MCF 10A (cell line): ENCODE measurements around the gene PRCD. TPM values are rescaled to one million over a fixed set of nuclear protein-coding genes. Genes with fewer than 3 reads are reported as not detected.

Source experiments
- BruUV-seq: library from RNA; stranded (reverse); fragments of 400-500 nt; replicated peaks from 2 replicates; lab custom pipeline; 2021; lab: Mats Ljungman, UMichigan
- CTCF ChIA-PET: fragments of 300-600 bp; sonication (Branson Sonifier 250); formaldehyde crosslinking; extraction: SDS; loops from one replicate; lab custom pipeline; 2021; ENCODE audit warnings: antibody characterized with exemption, inconsistent platforms; lab: Yijun Ruan, JAX
- POLR2A ChIA-PET: fragments of 300-600, 350-650 bp; sonication (Branson Sonifier 250); formaldehyde crosslinking; extraction: SDS; loops from one replicate; lab custom pipeline; 2020; ENCODE audit warnings: antibody characterized with exemption, inconsistent platforms; lab: Yijun Ruan, JAX
- DNase-seq: peaks from one replicate; pipeline ENCODE4 v3.0.0-alpha.2; 2018; ENCODE audit not compliant: unreplicated experiment
- H3K27ac Mint-ChIP-seq: one replicate; pipeline ENCODE4 v1.8.0; 2022; ENCODE audit warnings: mild to moderate bottlenecking, low read depth, mixed read lengths; ENCODE audit not compliant: unreplicated experiment
- H3K27me3 Mint-ChIP-seq: one replicate; pipeline ENCODE4 v1.8.0; 2022; ENCODE audit warnings: mixed read lengths; ENCODE audit not compliant: insufficient read depth, unreplicated experiment
- H3K36me3 Mint-ChIP-seq: one replicate; pipeline ENCODE4 v1.8.0; 2022; ENCODE audit warnings: mild to moderate bottlenecking, moderate library complexity, mixed read lengths; ENCODE audit not compliant: insufficient read depth, unreplicated experiment
- H3K4me1 Mint-ChIP-seq: one replicate; pipeline ENCODE4 v1.8.0; 2022; ENCODE audit warnings: mixed read lengths; ENCODE audit not compliant: insufficient read depth, unreplicated experiment
- H3K4me3 Mint-ChIP-seq: one replicate; pipeline ENCODE4 v1.8.0; 2022; ENCODE audit warnings: mild to moderate bottlenecking, moderate library complexity, mixed read lengths; ENCODE audit not compliant: unreplicated experiment
- H3K9me3 Mint-ChIP-seq: one replicate; pipeline ENCODE4 v1.8.0; 2022; ENCODE audit warnings: mixed read lengths; ENCODE audit not compliant: unreplicated experiment
- CTCF ChIP-seq: fragments of 200-600 bp; IDR thresholded peaks from one replicate; pipeline ENCODE4 v1.8.0; 2022; ENCODE audit warnings: antibody characterized with exemption, mild to moderate bottlenecking; ENCODE audit not compliant: unreplicated experiment
- intact Hi-C: fragments of 100-400 bp; cut with micrococcal nuclease; formaldehyde crosslinking; loops from 2 replicates; pipeline ENCODE4 v1.14.1; 2022
- total RNA-seq: library from RNA; stranded (reverse); gene quantifications from 2 replicates; pipeline ENCODE4 v1.2.3, GENCODE V29; 2022

PRCD gene
- total RNA-seq, 1 experiment from 2014 or later, result not detected

- intact Hi-C loops, result loop anchor here (1.0 kb wide), 1 partner anchor 24 kb away; no protein-coding TSS in a partner anchor
- peaks cover 12% of the 10 kb centered on the region for H3K27me3 Mint-ChIP-seq
- H3K27ac Mint-ChIP-seq, result no peak overlapping the region
- DNase-seq, result no peak
- POLR2A ChIA-PET, result interaction anchor here (0.7 to 5.0 kb wide), 7 partner anchors 10 to 37 kb away, joined by 3 to 68 read pairs (median 14); no protein-coding TSS in a partner anchor
- no peak for TF ChIP-seq CTCF
- BruUV-seq, result no TSS peak
- CTCF ChIA-PET, result interaction anchor here (1.1 to 3.1 kb wide), 5 partner anchors 15 to 45 kb away, joined by 3 to 41 read pairs (median 6); no protein-coding TSS in a partner anchor
- H3K4me3 Mint-ChIP-seq, result no peak overlapping the region
- H3K9me3 Mint-ChIP-seq, result no peaks in the 10 kb centered on the region
- peaks cover 10% of the 10 kb centered on the region for H3K4me1 Mint-ChIP-seq
- no peaks in the 10 kb centered on the region for H3K36me3 Mint-ChIP-seq
Observed at GRCh38 chr17:76547642-76548202, 7.9 kb downstream of the PRCD start.

- intact Hi-C loops, result no loop called here
- DNase-seq, result no peak
- Mint-ChIP-seq H3K27ac (no peak overlapping the region), H3K4me1 (peaks cover 10% of the 10 kb centered on the region), H3K4me3 (no peak overlapping the region), H3K27me3 (peaks cover 12% of the 10 kb centered on the region), H3K36me3 (no peaks in the 10 kb centered on the region), H3K9me3 (no peaks in the 10 kb centered on the region)
- ChIA-PET CTCF (interaction anchor here (0.6 to 2.1 kb wide), 4 partner anchors 11 to 76 kb away, joined by 4 to 14 read pairs (median 4); no protein-coding TSS in a partner anchor), POLR2A (interaction anchor here (0.8 to 4.5 kb wide), 11 partner anchors 9 to 177 kb away, joined by 3 to 30 read pairs (median 4); partner anchors contain the start of gene ST6GALNAC2)
- TF ChIP-seq CTCF, result no peak
- no TSS peak for BruUV-seq
Observed at GRCh38 chr17:76548378-76549214, 8.8 kb downstream of the PRCD start.

GRCh38 chr17:76549215-76549518 lies 9.3 kb downstream of the PRCD start:
- no peak for DNase-seq
- POLR2A ChIA-PET, result interaction anchor here (0.8 to 4.5 kb wide), 11 partner anchors 9 to 177 kb away, joined by 3 to 30 read pairs (median 4); partner anchors contain the start of gene ST6GALNAC2
- no peak overlapping the region for H3K4me3 Mint-ChIP-seq
- BruUV-seq, result no TSS peak
- intact Hi-C loops, result no loop called here
- no peaks in the 10 kb centered on the region for H3K9me3 Mint-ChIP-seq
- CTCF ChIA-PET, result interaction anchor here (0.6 to 2.1 kb wide), 5 partner anchors 11 to 75 kb away, joined by 3 to 14 read pairs (median 4); no protein-coding TSS in a partner anchor
- peaks cover 10% of the 10 kb centered on the region for H3K4me1 Mint-ChIP-seq
- no peaks in the 10 kb centered on the region for H3K36me3 Mint-ChIP-seq
- H3K27me3 Mint-ChIP-seq, result peaks cover 7% of the 10 kb centered on the region
- H3K27ac Mint-ChIP-seq, result no peak overlapping the region
- no peak for TF ChIP-seq CTCF

- CTCF ChIA-PET, result interaction anchor here (0.7 to 2.9 kb wide), 6 partner anchors 10 to 75 kb away, joined by 3 to 14 read pairs (median 5); no protein-coding TSS in a partner anchor
- intact Hi-C loops, result no loop called here
- Mint-ChIP-seq H3K4me3 (peak overlapping the region; percentile 30), H3K27ac (peak overlapping the region; percentile 68), H3K27me3 (peaks cover 3% of the 10 kb centered on the region), H3K36me3 (no peaks in the 10 kb centered on the region), H3K4me1 (peaks cover 11% of the 10 kb centered on the region), H3K9me3 (no peaks in the 10 kb centered on the region)
- POLR2A ChIA-PET, result interaction anchor here (0.8 to 4.5 kb wide), 11 partner anchors 8 to 176 kb away, joined by 3 to 30 read pairs (median 4); partner anchors contain the start of gene ST6GALNAC2
- no peak for TF ChIP-seq CTCF
- no peak for DNase-seq
- BruUV-seq, result no TSS peak
Observed at GRCh38 chr17:76549539-76549938, 9.7 kb downstream of the PRCD start.
